ENCODE measurements around the gene RNF157. TPM values are rescaled to one million over a fixed set of nuclear protein-coding genes. Genes with fewer than 3 reads are reported as not detected.

Gene RNF157
- total and polyA plus RNA-seq, 9 of the 15 experiments (the other 6 are each of a cell fraction or from before 2014, with no cell fraction given), result 8.1 to 31.7 (median 20.8) TPM

- TF ChIP-seq HMBOX1 (IDR thresholded peaks at IDR 0.05), result no peak
- TF ChIP-seq NEUROD1 (IDR thresholded peaks at IDR 0.05; ENCODE audit: borderline replicate concordance, low read depth, low read length, partially characterized antibody), result no peak
- TF ChIP-seq PHF20 (IDR thresholded peaks at IDR 0.05; ENCODE audit: partially characterized antibody), result no peak
- no peak for TF ChIP-seq ZNF165 (CRISPR knock-in tag; IDR thresholded peaks at IDR 0.05; ENCODE audit: borderline replicate concordance)
- TF ChIP-seq TRIM28 (IDR thresholded peaks at IDR 0.05), result no peak
- TF ChIP-seq CREB5 (CRISPR knock-in tag; IDR thresholded peaks at IDR 0.05), result no peak
Measured at GRCh38 chr17:76198702-76199101, 41.6 kb downstream of the RNF157 start (continued).

GRCh38 chr17:76197911-76198310 lies 42.4 kb downstream of the RNF157 start:
- Histone ChIP-seq H3K27me3 (ENCODE audit: control insufficient read depth in 2 of 2, insufficient read depth in 2 of 2, low read length in 2 of 2) (no peaks in the 10 kb centered on the region), H3K79me2 (ENCODE audit: control insufficient read depth, insufficient read depth, low read length) (peaks cover 24% of the 10 kb centered on the region), H3K4me2 (ENCODE audit: insufficient read depth, low read length) (0 out of 2 replicates have a peak overlapping the region, but pooled peaks have one; percentile 2), H3K4me1 (replicated peaks in 1 of 2; ENCODE audit: control insufficient read depth in 2 of 2, insufficient read depth in 2 of 2, low read length in 2 of 2) (peaks cover 34 to 52% of the 10 kb centered on the region in 2 experiments), H3K36me3 (ENCODE audit: control insufficient read depth, insufficient read depth, low read length) (peaks cover 43% of the 10 kb centered on the region; the same call in 2 of the 3 replicates), H2AFZ (ENCODE audit: low read depth, low read length) (no peak overlapping the region), H3K9me3 (replicated peaks; ENCODE audit: control insufficient read depth, insufficient read depth, low read depth, low read length) (no peaks in the 10 kb centered on the region), H3K27ac (ENCODE audit: extremely low read depth, low read depth, low read length) (0 out of 3 replicates have a peak overlapping the region, but pooled peaks have one; percentile 8), H3K4me3 (no peak overlapping the region), H4K20me1 (replicated peaks; ENCODE audit: control insufficient read depth, insufficient read depth, low read length) (no peaks in the 10 kb centered on the region), H3K9me1 (ENCODE audit: control insufficient read depth, insufficient read depth, low read length) (no peaks in the 10 kb centered on the region), H3K9ac (ENCODE audit: insufficient read depth in 1 of 2, low read depth in 2 of 2, low read length in 2 of 2) (no peak overlapping the region)
- ChIA-PET CTCF (ENCODE audit: low intra/inter-chr PET ratio) (no interaction called here), POLR2A (interaction anchor here (0.6 to 0.7 kb wide), 2 partner anchors 40 to 418 kb away, joined by 3 read pairs; no protein-coding TSS in a partner anchor)
- in situ Hi-C loops (cut with MboI) (loop anchor here (5.0 kb wide), 1 partner anchor 64 kb away; no protein-coding TSS in a partner anchor), intact Hi-C loops (cut with micrococcal nuclease) (loop anchor here (5.0 kb wide), 1 partner anchor 69 kb away; the partner anchor contains the start of gene UBALD2)
- DNase-seq (ENCODE audit: extremely low read depth in 1 of 4, low spot score in 3 of 4) (peak in 2 of 4 experiments; percentile 57 to 74), ATAC-seq (peak; percentile 19; the same call in 2 of the 3 replicates), FAIRE-seq (peak; percentile 76)
- WGBS (ENCODE audit: insufficient coverage, low coverage, missing lambda C conversion rate), result 3% methylated on average over 2 of the region's 2 CpGs
- no TSS peak for BruUV-seq (replicated peaks)
- TF ChIP-seq RCOR1 (IDR thresholded peaks at IDR 0.05; ENCODE audit: borderline replicate concordance in 1 of 2, low read depth in 2 of 2, low read length in 2 of 2) (peak in 1 of 2 experiments; percentile 67; a peak in 1 of 4 replicates), PHF21A (IDR thresholded peaks at IDR 0.05; ENCODE audit: borderline replicate concordance, low read depth) (0 out of 2 replicates have a peak, but pooled peaks have one; percentile 11), SOX6 (IDR thresholded peaks at IDR 0.05) (peak; percentile 63), CBFA2T3 (IDR thresholded peaks at IDR 0.05) (peak; percentile 37), MAZ (CRISPR knock-in tag; conservative IDR thresholded peaks at IDR 0.05 in 1 of 2, IDR thresholded peaks at IDR 0.05 in 1 of 2) (0 out of 4 replicates have a peak, but pooled peaks of 1 of the 2 experiments have one; percentile 33), NCOA1 (IDR thresholded peaks at IDR 0.05; ENCODE audit: low read depth) (no peak), SAFB (IDR thresholded peaks at IDR 0.05; ENCODE audit: borderline replicate concordance, low read depth, low read length) (no peak), CEBPG (CRISPR knock-in tag; IDR thresholded peaks at IDR 0.05) (peak; percentile 64), CEBPG (tag; conservative IDR thresholded peaks at IDR 0.05 in 1 of 2, IDR thresholded peaks at IDR 0.05 in 1 of 2) (peak in 1 of 2 experiments; percentile 59; a peak in 1 of 4 replicates), CEBPB (tag; IDR thresholded peaks at IDR 0.05) (peak; percentile 89), SMARCA4 (IDR thresholded peaks at IDR 0.05) (peak; percentile 41; the same call in 1 of the 2 replicates), PREB (CRISPR knock-in tag; IDR thresholded peaks at IDR 0.05) (no peak), MCM7 (IDR thresholded peaks at IDR 0.05) (no peak), ZNF41 (CRISPR knock-in tag; conservative IDR thresholded peaks at IDR 0.05) (no peak)
